ENCODE data around the gene MAOA.

- TF ChIP-seq CTCF (IDR thresholded peaks at IDR 0.05) (no peak), POLR2AphosphoS5 (IDR thresholded peaks at IDR 0.05; ENCODE audit: low read depth, low read length) (no peak), SIN3A (IDR thresholded peaks at IDR 0.05; ENCODE audit: borderline replicate concordance, insufficient read depth, low read depth, low read length) (no peak), TCF7L2 (IDR thresholded peaks at IDR 0.05; ENCODE audit: low read depth, low read length) (no peak), REST (IDR thresholded peaks at IDR 0.05; ENCODE audit: insufficient read depth in 1 of 2, low read depth in 2 of 2, low read length in 1 of 2) (no peak)
These were observed 12.9 kb upstream of the MAOA start for GRCh38 chrX:43643201-43643600.

Measured in Panc1 (cell line).